ENCODE results near the gene NPM1.

Gene NPM1

DNA sequence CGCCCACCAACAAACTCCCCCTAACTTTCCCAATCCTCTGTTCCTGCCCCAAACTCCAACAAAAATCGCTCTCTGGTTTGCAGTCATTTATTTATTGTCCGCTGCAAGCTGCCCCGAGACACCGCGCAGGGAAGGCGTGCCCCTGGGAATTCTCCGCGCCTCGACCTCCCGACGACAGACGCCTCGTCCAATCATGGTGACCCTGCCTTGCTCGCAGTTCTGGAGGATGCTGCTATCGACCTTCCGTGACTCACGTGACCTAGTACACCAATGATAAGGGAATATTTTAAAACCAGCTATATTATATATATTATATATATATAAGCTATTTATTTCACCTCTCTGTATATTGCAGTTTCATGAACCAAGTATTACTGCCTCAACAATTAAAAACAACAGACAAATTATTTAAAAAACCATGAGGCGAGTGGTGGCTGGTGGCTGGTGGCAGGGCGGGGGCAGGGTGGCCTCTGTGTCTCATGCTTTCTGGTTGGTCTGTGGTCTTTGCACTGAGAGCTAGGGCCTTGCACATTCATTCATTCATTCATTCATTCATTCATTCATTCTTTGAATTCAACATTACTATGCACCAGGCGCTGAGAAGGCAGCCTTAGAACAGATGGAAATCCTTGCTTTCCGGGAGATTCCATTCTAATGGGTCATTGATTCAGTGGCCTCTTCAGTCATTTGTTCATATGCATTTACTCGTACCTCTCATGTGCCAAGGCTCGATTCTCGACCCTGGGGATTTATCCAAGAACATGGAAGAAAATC, 69.7 kb downstream of the NPM1 start:
- Histone ChIP-seq H4K20me1 (ENCODE audit: insufficient read depth, low read length) (no peaks in the 10 kb centered on the region), H3K9me3 (replicated peaks; ENCODE audit: insufficient read depth, low read length) (no peaks in the 10 kb centered on the region), H3K4me2 (ENCODE audit: low read depth, low read length) (no peak overlapping the region), H2AFZ (ENCODE audit: low read length) (no peak overlapping the region), H3K27ac (ENCODE audit: low read length) (no peak overlapping the region), H3K4me1 (ENCODE audit: low read length) (no peaks in the 10 kb centered on the region), H3K9ac (ENCODE audit: low read length) (no peak overlapping the region), H3K27me3 (replicated peaks; ENCODE audit: insufficient read depth, low read length) (no peaks in the 10 kb centered on the region), H3K9me2 (replicated peaks; ENCODE audit: insufficient read depth, low read length) (no peaks in the 10 kb centered on the region), H3K4me3 (ENCODE audit: low read length) (no peak overlapping the region), H3F3A (ENCODE audit: insufficient read depth, low read length) (no peaks in the 10 kb centered on the region), H3K36me3 (replicated peaks; ENCODE audit: insufficient read depth, low read length) (no peaks in the 10 kb centered on the region), H3K79me2 (ENCODE audit: low read length) (no peaks in the 10 kb centered on the region)
- TF ChIP-seq, protein P1, sequence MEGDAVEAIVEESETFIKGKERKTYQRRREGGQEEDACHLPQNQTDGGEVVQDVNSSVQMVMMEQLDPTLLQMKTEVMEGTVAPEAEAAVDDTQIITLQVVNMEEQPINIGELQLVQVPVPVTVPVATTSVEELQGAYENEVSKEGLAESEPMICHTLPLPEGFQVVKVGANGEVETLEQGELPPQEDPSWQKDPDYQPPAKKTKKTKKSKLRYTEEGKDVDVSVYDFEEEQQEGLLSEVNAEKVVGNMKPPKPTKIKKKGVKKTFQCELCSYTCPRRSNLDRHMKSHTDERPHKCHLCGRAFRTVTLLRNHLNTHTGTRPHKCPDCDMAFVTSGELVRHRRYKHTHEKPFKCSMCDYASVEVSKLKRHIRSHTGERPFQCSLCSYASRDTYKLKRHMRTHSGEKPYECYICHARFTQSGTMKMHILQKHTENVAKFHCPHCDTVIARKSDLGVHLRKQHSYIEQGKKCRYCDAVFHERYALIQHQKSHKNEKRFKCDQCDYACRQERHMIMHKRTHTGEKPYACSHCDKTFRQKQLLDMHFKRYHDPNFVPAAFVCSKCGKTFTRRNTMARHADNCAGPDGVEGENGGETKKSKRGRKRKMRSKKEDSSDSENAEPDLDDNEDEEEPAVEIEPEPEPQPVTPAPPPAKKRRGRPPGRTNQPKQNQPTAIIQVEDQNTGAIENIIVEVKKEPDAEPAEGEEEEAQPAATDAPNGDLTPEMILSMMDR (IDR thresholded peaks at IDR 0.05; ENCODE audit: low read length): no peak
- no peak for TF ChIP-seq EZH2phosphoT487 (IDR thresholded peaks at IDR 0.05; ENCODE audit: low read length)
- no peak for TF ChIP-seq EZH2 (optimal IDR thresholded peaks at IDR 0.05; ENCODE audit: low read depth, low read length)
- DNase-seq: no peak

DNA sequence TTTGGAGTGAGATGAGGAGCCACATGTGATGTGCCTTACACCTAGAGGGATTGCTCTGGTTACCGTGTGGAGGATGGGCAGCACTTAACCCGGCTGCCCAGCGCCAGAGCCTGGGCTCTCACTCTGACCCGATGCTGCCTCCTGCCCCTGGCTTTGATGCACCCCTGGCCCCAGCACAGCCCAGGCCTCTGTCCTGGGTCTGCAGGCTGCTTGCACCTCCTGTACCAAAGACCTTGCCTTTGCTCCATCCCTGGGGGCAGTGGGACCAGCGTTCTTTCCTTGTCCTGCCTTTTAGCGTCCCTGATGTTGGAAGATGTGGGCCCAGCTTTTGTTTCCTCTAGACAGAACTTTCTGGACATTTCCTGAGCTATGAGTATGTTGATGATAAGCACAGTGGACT, 72.2 kb downstream of the NPM1 start:
- Histone ChIP-seq H3K4me1 (ENCODE audit: low read length) (no peaks in the 10 kb centered on the region), H3K4me3 (ENCODE audit: low read length) (no peak overlapping the region), H3K27ac (ENCODE audit: low read length) (no peak overlapping the region), H2AFZ (ENCODE audit: low read length) (no peak overlapping the region), H3K9ac (ENCODE audit: low read length) (no peak overlapping the region), H3F3A (ENCODE audit: insufficient read depth, low read length) (no peaks in the 10 kb centered on the region), H3K9me3 (replicated peaks; ENCODE audit: insufficient read depth, low read length) (no peaks in the 10 kb centered on the region), H3K27me3 (replicated peaks; ENCODE audit: insufficient read depth, low read length) (no peaks in the 10 kb centered on the region; the same call in 1 of the 2 replicates), H3K79me2 (ENCODE audit: low read length) (no peaks in the 10 kb centered on the region), H3K9me2 (replicated peaks; ENCODE audit: insufficient read depth, low read length) (no peaks in the 10 kb centered on the region), H3K36me3 (replicated peaks; ENCODE audit: insufficient read depth, low read length) (no peaks in the 10 kb centered on the region), H3K4me2 (ENCODE audit: low read depth, low read length) (no peak overlapping the region), H4K20me1 (ENCODE audit: insufficient read depth, low read length) (no peaks in the 10 kb centered on the region)
- TF ChIP-seq EZH2 (optimal IDR thresholded peaks at IDR 0.05; ENCODE audit: low read depth, low read length) (no peak), EZH2phosphoT487 (IDR thresholded peaks at IDR 0.05; ENCODE audit: low read length) (no peak)
- TF ChIP-seq, protein P1 (IDR thresholded peaks at IDR 0.05; ENCODE audit: low read length): no peak
- no peak for DNase-seq
